ENCODE results near the gene SGPP2.

- no peak for TF ChIP-seq CTCF (IDR thresholded peaks at IDR 0.05)
- no peak for TF ChIP-seq RAD21 (conservative IDR thresholded peaks at IDR 0.05 in 1 of 2, IDR thresholded peaks at IDR 0.05 in 1 of 2)
- TF ChIP-seq ZSCAN20 (CRISPR knock-in tag; IDR thresholded peaks at IDR 0.05) = no peak
- TF ChIP-seq MAX (IDR thresholded peaks at IDR 0.05) = no peak
- TF ChIP-seq POLR2A (IDR thresholded peaks at IDR 0.05; ENCODE audit: low read length) = no peak
- no peak for TF ChIP-seq NFE2L2 (conservative IDR thresholded peaks at IDR 0.05; ENCODE audit: low read length)
- no peak for TF ChIP-seq POLR2AphosphoS2 (conservative IDR thresholded peaks at IDR 0.05; ENCODE audit: low read length)
- no peak for TF ChIP-seq REST (IDR thresholded peaks at IDR 0.05)
- no peak for TF ChIP-seq RFX5 (IDR thresholded peaks at IDR 0.05)
- no peak for TF ChIP-seq USF2 (IDR thresholded peaks at IDR 0.05)
- no peak for TF ChIP-seq RCOR1 (IDR thresholded peaks at IDR 0.05; ENCODE audit: low read depth, low read length)
- TF ChIP-seq CHD2 (IDR thresholded peaks at IDR 0.05; ENCODE audit: low read length, partially characterized antibody) = no peak
- TF ChIP-seq SMC3 (IDR thresholded peaks at IDR 0.05) = no peak
Observed at GRCh38 chr2:222554517-222554916, 130.2 kb downstream of the SGPP2 start.

Measured in A549 (cell line).